ENCODE measurements around the gene FAM13A. TPM values are rescaled to one million over a fixed set of nuclear protein-coding genes. Genes with fewer than 3 reads are reported as not detected.

FAM13A gene
- total and polyA plus RNA-seq, 2 donors (not counting 3 experiments of a cell fraction or from before 2014, with no cell fraction given) = 3.3 to 10.5 TPM

GRCh38 chr4:88722276-88722780 is 334.7 kb downstream of the FAM13A start:
- dilution Hi-C loops (cut with MboI; ENCODE audit: extremely low pct_ligation_motif_present, low sequenced_read_pairs) = no loop called here
- CTCF ChIA-PET = interaction anchor here (1.0 to 1.2 kb wide), 3 partner anchors 13 to 49 kb away, joined by 3 to 5 read pairs (median 3); no protein-coding TSS in a partner anchor

More at GRCh38 chr4:88722276-88722780, 334.7 kb downstream of the FAM13A start:
- no peak overlapping the region for H3K9ac ChIP-seq (replicated peaks; ENCODE audit: extremely low read depth, insufficient read depth, low read length)
- DNase-seq (ENCODE audit: low read depth, low spot score) = no peak
- H3K79me2 ChIP-seq (ENCODE audit: control insufficient read depth, insufficient read depth, low read length) = no peaks in the 10 kb centered on the region
- no peak for FAIRE-seq
- no peaks in the 10 kb centered on the region for H3K9me3 ChIP-seq (replicated peaks; ENCODE audit: control insufficient read depth, insufficient read depth, low read length)
- POLR2A ChIA-PET = no interaction called here
- no peaks in the 10 kb centered on the region for H4K20me1 ChIP-seq (replicated peaks; ENCODE audit: control insufficient read depth, extremely low read depth, insufficient read depth, low read length)
- H3K36me3 ChIP-seq (ENCODE audit: control insufficient read depth in 2 of 2, extremely low read depth in 1 of 2, insufficient read depth in 2 of 2, low read length in 2 of 2) = peaks cover 3 to 4% of the 10 kb centered on the region in 2 experiments
- no peak overlapping the region for H3K27ac ChIP-seq (ENCODE audit: insufficient read depth, low read depth, low read length)
- no peak overlapping the region for H2AFZ ChIP-seq (ENCODE audit: low read depth, low read length)
- no peak overlapping the region for H3K4me2 ChIP-seq (ENCODE audit: insufficient read depth, low read length)
- no peaks in the 10 kb centered on the region for H3K4me1 ChIP-seq (ENCODE audit: control insufficient read depth, extremely low read depth, insufficient read depth, low read length)
- no peaks in the 10 kb centered on the region for H3K9me1 ChIP-seq (replicated peaks; ENCODE audit: control insufficient read depth, extremely low read depth, insufficient read depth, low read length)
- no TSS peak for BruUV-seq (replicated peaks)
- no peak for TF ChIP-seq MYC (IDR thresholded peaks at IDR 0.05; ENCODE audit: low read depth, low read length)
- no peak for TF ChIP-seq GATA2 (IDR thresholded peaks at IDR 0.05; ENCODE audit: insufficient read depth, insufficient read length, low read depth, low read length)
- TF ChIP-seq FOS (IDR thresholded peaks at IDR 0.05; ENCODE audit: borderline replicate concordance, insufficient read depth, low read length) = no peak
- no peak for TF ChIP-seq MAX (IDR thresholded peaks at IDR 0.05; ENCODE audit: insufficient read depth, insufficient read length)
- TF ChIP-seq EZH2 (IDR thresholded peaks at IDR 0.05; ENCODE audit: borderline replicate concordance, low read depth, low read length, severe bottlenecking) = no peak
- no peak for TF ChIP-seq POLR2AphosphoS5 (IDR thresholded peaks at IDR 0.05; ENCODE audit: insufficient read depth, low read depth, low read length)
- TF ChIP-seq JUN (IDR thresholded peaks at IDR 0.05; ENCODE audit: borderline replicate concordance, insufficient read depth, insufficient read length, low read depth) = no peak
- TF ChIP-seq, protein P1, sequence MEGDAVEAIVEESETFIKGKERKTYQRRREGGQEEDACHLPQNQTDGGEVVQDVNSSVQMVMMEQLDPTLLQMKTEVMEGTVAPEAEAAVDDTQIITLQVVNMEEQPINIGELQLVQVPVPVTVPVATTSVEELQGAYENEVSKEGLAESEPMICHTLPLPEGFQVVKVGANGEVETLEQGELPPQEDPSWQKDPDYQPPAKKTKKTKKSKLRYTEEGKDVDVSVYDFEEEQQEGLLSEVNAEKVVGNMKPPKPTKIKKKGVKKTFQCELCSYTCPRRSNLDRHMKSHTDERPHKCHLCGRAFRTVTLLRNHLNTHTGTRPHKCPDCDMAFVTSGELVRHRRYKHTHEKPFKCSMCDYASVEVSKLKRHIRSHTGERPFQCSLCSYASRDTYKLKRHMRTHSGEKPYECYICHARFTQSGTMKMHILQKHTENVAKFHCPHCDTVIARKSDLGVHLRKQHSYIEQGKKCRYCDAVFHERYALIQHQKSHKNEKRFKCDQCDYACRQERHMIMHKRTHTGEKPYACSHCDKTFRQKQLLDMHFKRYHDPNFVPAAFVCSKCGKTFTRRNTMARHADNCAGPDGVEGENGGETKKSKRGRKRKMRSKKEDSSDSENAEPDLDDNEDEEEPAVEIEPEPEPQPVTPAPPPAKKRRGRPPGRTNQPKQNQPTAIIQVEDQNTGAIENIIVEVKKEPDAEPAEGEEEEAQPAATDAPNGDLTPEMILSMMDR (IDR thresholded peaks at IDR 0.05; ENCODE audit: extremely low read depth in 1 of 2, insufficient read depth in 1 of 2, low read depth in 1 of 2, low read length in 2 of 2) = no peak
- no peak for TF ChIP-seq POLR2A (IDR thresholded peaks at IDR 0.05; ENCODE audit: low read depth, low read length)
- intact Hi-C loops (cut with micrococcal nuclease) = no loop called here
- no peaks in the 10 kb centered on the region for H3K27me3 ChIP-seq (ENCODE audit: control insufficient read depth in 2 of 2, insufficient read depth in 2 of 2, low read length in 2 of 2)
- H3K4me3 ChIP-seq (replicated peaks in 1 of 3; ENCODE audit: insufficient read depth in 1 of 3, low read depth in 1 of 3, low read length in 3 of 3) = no peak overlapping the region
